ENCODE measurements around the gene ANKS6.
"Not testable (repeated sequence)": the region's sequence is repeated elsewhere in the genome, so short reads cannot be mapped to it uniquely, and the experiment has no call there.

ANKS6 gene

GRCh38 chr9:98690686-98691085 is 105.7 kb downstream of the ANKS6 start:
- DNase-seq, result no peak

GRCh38 chr9:98688710-98689495 is 107.5 kb downstream of the ANKS6 start:
- DNase-seq, result no peak

- DNase-seq, result no peak
Observed at GRCh38 chr9:98687911-98688310, 108.4 kb downstream of the ANKS6 start.

- DNase-seq, result no peak
Observed at GRCh38 chr9:98686961-98687855, 109.1 kb downstream of the ANKS6 start.

- DNase-seq, result not testable (repeated sequence)
Observed at GRCh38 chr9:98684816-98685215, 111.5 kb downstream of the ANKS6 start.

Data from NCI-H446 treated with DMSO at 0.1 percent for 48 hours (cell line).